Left kidney (tissue), 1 donor: ENCODE results near the gene DLAT. TPM values are rescaled to one million over a fixed set of nuclear protein-coding genes. Genes with fewer than 3 reads are reported as not detected.

Source experiments
- polyA plus RNA-seq: library from polyadenylated mRNA; unstranded; fragments of 120-200 nt; gene quantifications from one replicate; pipeline ENCODE4 v1.2.1, GENCODE V29; 2013; ENCODE audit not compliant: insufficient read length

The DLAT gene
- polyA plus RNA-seq, 1 donor = 54.1 TPM

Other genes with a start within 250 kb of the DLAT start
- 54.3 TPM for gene ALG9, start 153.8 kb upstream of the DLAT start, polyA plus RNA-seq
- gene FDXACB1, start 146.2 kb upstream of the DLAT start, polyA plus RNA-seq = 5.3 TPM
- 45.2 TPM for gene CFAP68, start 145.9 kb upstream of the DLAT start, polyA plus RNA-seq
- gene CRYAB, start 113.6 kb upstream of the DLAT start, polyA plus RNA-seq = 38.0 TPM
- 2.1 TPM for gene HSPB2, start 112.7 kb upstream of the DLAT start, polyA plus RNA-seq
- 10.0 TPM for gene C11orf52, start 106.5 kb upstream of the DLAT start, polyA plus RNA-seq
- gene DIXDC1, start 88.1 kb upstream of the DLAT start, polyA plus RNA-seq = 22.1 TPM
- 12.6 TPM for gene PIH1D2, start 48.6 kb downstream of the DLAT start, polyA plus RNA-seq
- gene NKAPD1, start 48.9 kb downstream of the DLAT start, polyA plus RNA-seq = 61.9 TPM
- gene TIMM8B, start 61.3 kb downstream of the DLAT start, polyA plus RNA-seq = 65.9 TPM
- gene SDHD, start 61.5 kb downstream of the DLAT start, polyA plus RNA-seq = 176 TPM
- 9.9 TPM for gene IL18, start 138.7 kb downstream of the DLAT start, polyA plus RNA-seq
- 0.52 TPM for gene TEX12, start 142.0 kb downstream of the DLAT start, polyA plus RNA-seq
- gene BCO2, start 150.1 kb downstream of the DLAT start, polyA plus RNA-seq = 8.1 TPM
- gene PTS, start 201.0 kb downstream of the DLAT start, polyA plus RNA-seq = 63.5 TPM
- not detected for gene PLET1, start 235.5 kb downstream of the DLAT start, polyA plus RNA-seq